HTERT RPE-1 (cell line): ENCODE results near the gene SUSD1.

ENCODE experiments used
- in situ Hi-C: fragments of 300-500 bp; cut with MboI; formaldehyde crosslinking; loops from 4 replicates; pipeline ENCODE4 v1.14.3; 2020; ENCODE audit warnings: low sequenced_read_pairs

SUSD1 gene

GRCh38 chr9:112074250-112075008 lies 100.7 kb downstream of the SUSD1 start:
- in situ Hi-C loops, result loop anchor here (25.0 kb wide), 2 partner anchors 112 to 312 kb away; no protein-coding TSS in a partner anchor

- in situ Hi-C loops, result loop anchor here (25.0 kb wide), 1 partner anchor 111 kb away; no protein-coding TSS in a partner anchor
Measured at GRCh38 chr9:112073639-112074173, 101.4 kb downstream of the SUSD1 start.

DNA sequence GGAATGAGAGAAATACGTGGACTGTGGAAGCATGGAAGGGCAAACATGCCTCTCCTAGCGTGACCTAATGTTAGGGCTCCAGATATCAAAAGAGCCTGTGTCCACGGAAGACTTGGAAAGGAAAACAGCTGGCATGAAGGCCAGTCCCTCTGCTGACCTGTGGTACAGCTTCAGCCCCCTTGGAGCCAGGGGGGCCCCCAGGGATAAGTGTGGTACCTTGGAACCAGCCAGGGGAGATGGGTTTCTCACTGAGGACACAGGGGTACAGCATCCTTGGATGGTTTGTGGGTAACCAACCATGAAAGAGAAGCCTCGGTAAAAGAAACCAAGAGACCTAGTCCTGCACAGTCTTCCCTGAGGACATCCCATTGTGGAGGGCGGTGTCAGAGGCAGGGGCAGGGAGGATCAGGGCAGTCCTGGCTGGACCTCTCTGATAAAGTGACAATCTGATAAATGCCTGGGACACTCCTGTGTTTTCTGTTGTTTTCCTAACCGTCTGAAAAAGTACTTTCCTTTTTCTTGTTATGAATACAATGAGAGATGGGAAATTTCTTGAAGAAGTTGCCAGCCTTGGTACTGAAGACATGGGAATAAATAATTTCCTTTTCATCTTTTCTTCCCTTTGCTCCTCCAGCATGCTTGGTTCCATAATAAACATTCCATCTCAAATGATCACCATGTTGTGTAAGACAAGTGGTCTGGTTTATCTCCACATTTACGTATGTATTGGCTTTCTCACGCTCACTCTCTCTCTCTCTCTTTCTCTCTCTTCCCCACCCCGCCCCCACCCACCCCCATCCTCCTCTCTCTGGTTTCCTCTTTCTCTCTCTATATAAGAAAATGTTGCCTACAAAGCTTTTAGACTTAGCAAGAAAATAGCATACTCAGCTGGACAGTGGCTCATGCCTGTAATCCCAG lies 102.1 kb downstream of the SUSD1 start:
- in situ Hi-C loops, result loop anchor here (25.0 kb wide), 1 partner anchor 111 kb away; no protein-coding TSS in a partner anchor

- in situ Hi-C loops, result loop anchor here (25.0 kb wide), 1 partner anchor 107 kb away; no protein-coding TSS in a partner anchor
Measured at GRCh38 chr9:112069318-112070169, 105.6 kb downstream of the SUSD1 start.

- in situ Hi-C loops, result loop anchor here (25.0 kb wide), 1 partner anchor 104 kb away; no protein-coding TSS in a partner anchor
Measured at GRCh38 chr9:112065806-112066606, 109.1 kb downstream of the SUSD1 start.

GRCh38 chr9:112064871-112065270 lies 110.2 kb downstream of the SUSD1 start:
- in situ Hi-C loops, result loop anchor here (25.0 kb wide), 1 partner anchor 103 kb away; no protein-coding TSS in a partner anchor

GRCh38 chr9:112063586-112063985 lies 111.5 kb downstream of the SUSD1 start:
- in situ Hi-C loops, result loop anchor here (25.0 kb wide), 1 partner anchor 101 kb away; no protein-coding TSS in a partner anchor

DNA sequence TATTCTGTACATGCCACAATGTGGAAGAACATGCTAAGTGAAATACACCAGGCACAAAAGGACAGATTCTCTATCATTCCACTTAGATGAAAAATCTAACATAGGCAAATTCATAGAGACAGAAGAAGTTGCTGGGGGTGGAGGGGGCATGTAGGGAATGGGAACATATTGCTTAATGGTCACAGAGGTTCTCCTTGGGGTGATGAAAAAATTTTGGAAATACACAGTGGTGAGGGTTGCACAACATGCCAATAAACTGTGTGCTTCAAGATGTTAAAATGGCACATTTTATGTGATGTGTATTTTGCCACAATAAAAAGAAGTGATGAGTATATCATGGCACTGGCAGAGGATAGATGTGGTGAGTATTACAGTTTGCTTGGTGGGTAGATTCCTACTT lies 111.9 kb downstream of the SUSD1 start:
- in situ Hi-C loops, result loop anchor here (25.0 kb wide), 1 partner anchor 101 kb away; no protein-coding TSS in a partner anchor

DNA sequence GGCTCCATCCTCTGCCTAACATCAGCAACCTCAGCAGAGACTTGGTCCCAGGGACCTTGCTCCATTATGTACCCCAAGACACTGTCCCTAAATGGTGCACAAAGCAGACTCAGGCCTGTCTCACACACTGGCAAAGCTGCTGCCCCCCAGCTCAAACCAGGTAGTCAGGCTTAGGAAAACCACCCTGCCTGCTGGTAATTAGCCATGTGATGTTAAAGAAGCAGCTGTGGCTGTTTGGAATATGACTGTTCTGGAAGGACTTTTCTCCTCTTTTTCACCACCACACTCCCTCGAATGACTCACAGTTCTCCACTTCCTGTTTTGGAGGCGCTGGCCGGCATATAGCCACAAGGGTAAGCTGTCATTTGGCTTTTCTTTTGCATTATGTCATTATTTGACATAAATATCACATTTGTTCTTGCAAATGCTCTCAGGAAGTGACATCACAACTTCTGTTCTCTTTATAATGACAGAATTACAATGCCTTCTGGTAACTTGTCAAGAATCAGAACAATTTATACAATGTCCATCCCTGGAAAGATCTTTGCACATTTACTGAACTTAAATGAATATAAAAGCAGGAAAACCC lies 113.9 kb downstream of the SUSD1 start:
- in situ Hi-C loops, result loop anchor here (25.0 kb wide), 1 partner anchor 99 kb away; no protein-coding TSS in a partner anchor

DNA sequence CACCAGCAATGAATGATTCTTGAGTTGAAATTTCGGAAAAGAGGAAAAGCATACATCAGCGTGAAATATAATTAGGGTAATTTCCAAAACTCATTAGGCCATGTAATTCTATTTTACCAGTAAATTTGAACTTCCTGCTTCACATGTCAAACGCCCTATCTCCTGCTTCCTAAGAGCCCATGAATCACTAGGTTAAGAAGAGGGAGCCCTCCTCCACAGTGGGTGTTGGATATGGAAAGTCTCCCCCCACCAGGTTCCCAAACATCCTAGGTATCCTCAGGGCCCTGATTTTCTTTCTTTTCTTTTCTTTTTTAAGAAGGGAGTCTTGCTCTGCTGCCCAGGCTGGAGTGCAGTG lies 115.2 kb downstream of the SUSD1 start:
- in situ Hi-C loops, result loop anchor here (25.0 kb wide), 1 partner anchor 98 kb away; no protein-coding TSS in a partner anchor

DNA sequence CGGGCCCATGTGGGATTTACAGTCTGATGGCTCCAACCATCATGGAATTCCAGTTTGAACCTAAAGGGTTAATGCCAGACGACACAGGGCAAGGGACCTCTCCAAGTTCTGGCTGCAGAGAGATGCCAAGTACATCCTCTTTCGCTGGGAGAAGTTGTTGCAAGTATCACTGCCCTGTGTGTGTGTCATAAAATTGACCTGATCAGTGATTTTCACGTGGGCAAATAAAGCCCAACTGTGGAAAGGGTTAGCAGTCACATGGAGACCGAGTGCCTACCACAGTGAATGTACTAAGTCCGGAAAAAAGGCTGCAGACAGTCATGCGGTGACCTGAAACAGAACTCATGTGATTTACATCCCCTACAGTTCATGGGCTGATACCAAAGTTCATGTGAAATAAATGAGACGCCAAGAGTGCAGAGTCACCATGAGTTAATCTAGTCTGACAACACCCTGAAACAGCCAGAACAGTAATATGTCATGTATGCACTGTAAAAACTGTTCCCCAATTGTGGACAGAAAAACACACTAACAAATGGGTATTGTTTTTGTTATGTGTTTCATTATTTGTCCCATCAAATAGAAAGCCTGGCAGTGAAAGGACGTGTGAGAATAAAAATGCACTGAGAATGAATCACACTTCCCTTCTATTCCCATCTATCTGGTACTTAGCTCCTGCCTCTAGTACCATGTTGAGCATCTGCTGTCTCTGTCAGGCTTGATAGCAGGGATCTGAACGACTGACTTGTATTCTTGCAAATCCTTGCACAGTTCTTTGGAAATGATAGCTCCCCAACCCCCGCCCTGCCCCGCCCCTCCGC lies 115.7 kb downstream of the SUSD1 start:
- in situ Hi-C loops, result loop anchor here (25.0 kb wide), 1 partner anchor 97 kb away; no protein-coding TSS in a partner anchor

GRCh38 chr9:112056996-112057395 lies 118.1 kb downstream of the SUSD1 start:
- in situ Hi-C loops, result loop anchor here (25.0 kb wide), 1 partner anchor 95 kb away; no protein-coding TSS in a partner anchor

GRCh38 chr9:112054916-112055315 lies 120.2 kb downstream of the SUSD1 start:
- in situ Hi-C loops, result loop anchor here (25.0 kb wide), 1 partner anchor 93 kb away; no protein-coding TSS in a partner anchor

GRCh38 chr9:112051812-112052211 lies 123.3 kb downstream of the SUSD1 start:
- in situ Hi-C loops, result loop anchor here (25.0 kb wide), 1 partner anchor 90 kb away; no protein-coding TSS in a partner anchor

DNA sequence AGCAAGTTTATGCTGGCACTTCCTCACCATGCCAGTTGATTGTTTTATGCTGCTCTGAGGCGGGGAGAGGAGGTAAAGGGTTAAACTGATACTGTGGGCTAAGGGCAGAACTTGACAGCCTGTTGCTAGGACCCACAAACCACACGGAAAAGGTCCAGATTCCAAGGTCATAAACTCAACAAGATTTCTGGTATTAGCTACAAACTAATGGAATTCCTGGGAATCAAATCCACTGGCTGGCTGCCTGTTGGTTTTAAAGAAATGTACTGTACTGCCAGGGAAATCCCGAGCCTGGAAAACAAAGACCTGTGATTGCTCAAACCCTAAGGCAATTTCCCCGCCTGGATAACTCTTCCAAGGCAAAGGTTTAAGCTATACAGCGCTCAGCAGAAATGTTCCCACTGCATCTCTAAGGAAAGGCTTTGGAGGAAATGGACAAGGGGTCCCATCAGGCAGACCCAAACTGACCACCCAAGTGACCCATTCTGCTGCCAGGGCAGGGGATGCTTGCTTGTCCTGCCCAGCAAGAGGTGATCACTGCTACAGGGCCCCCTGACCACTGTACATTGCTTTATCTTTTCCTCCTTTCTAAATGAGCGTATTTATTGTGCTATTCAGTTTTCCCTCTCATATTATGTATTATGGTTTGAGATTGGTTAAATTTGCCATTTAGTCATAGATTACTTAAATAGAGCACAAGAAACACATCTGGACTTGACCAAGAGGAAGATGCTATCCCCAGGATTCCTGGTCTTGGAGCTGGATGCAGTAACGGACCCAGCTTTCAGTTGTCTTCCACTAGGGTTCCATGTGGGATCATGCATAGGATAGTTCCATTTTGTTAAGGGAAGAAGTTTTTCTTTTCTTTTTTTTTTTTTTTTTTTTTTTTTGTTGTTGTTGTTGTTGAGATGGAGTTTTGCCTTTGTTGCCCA lies 124.3 kb downstream of the SUSD1 start:
- in situ Hi-C loops, result loop anchor here (25.0 kb wide), 1 partner anchor 89 kb away; no protein-coding TSS in a partner anchor

DNA sequence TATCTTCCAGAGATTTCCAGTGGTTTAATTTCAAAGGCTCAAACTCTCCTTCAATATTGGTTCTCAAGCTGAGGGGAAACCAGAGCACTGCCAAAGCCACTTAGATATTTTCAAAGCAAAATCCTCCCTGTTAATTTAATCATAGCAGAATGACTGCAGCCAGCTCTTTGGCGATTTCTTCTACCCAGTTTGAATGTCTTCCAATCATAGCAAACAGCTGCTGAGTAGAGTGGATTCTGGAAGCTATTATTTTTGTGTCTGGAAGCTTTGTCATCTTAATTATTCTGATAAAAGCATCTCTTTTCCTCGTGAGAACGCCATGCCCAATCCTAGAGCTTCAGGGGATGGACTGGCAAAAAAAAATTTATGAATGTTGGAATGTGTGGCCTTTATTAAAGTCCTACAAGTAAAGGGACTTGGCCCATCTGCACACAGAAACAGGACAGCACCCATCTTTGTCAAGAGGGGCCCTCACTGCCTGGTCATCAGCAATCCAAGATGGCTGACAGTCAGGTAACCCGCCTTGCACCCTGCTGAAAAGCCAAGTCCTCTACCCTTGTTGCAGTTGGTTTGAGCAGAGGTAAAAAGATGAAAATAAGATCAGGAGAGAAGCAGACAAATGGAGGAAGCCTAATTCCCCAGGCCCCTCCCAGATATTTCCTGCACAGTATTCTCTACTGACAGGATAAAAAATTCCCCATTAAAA lies 125.1 kb downstream of the SUSD1 start:
- in situ Hi-C loops, result loop anchor here (25.0 kb wide), 1 partner anchor 88 kb away; no protein-coding TSS in a partner anchor
